ENCODE measurements around the gene DDX47.
"Not testable (repeated sequence)": the region's sequence is repeated elsewhere in the genome, so short reads cannot be mapped to it uniquely, and the experiment has no call there.

DDX47 gene

GRCh38 chr12:12819752-12820311 is 6.7 kb downstream of the DDX47 start:
- Histone ChIP-seq H3K36me3 (ENCODE audit: control insufficient read depth, insufficient read depth, low read length) (peaks cover 31% of the 10 kb centered on the region), H3K4me3 (ENCODE audit: insufficient read depth, low read depth, low read length) (no peak overlapping the region), H3K9me3 (ENCODE audit: control insufficient read depth, low read length) (no peaks in the 10 kb centered on the region), H3K4me1 (ENCODE audit: control insufficient read depth, insufficient read depth, low read length) (no peaks in the 10 kb centered on the region), H3K27ac (ENCODE audit: insufficient read depth, low read depth, low read length, poor library complexity, severe bottlenecking) (no peak overlapping the region), H3K27me3 (ENCODE audit: control insufficient read depth, insufficient read depth, low read length, poor library complexity, severe bottlenecking) (no peaks in the 10 kb centered on the region)
- 88 to 89% methylated on average over 2 of the region's 2 CpGs for WGBS, 2 experiments

GRCh38 chr12:12820376-12820775 is 7.2 kb downstream of the DDX47 start:
- H3K4me3 ChIP-seq (ENCODE audit: insufficient read depth, low read depth, low read length); H3K4me1 ChIP-seq (ENCODE audit: control insufficient read depth, insufficient read depth, low read length); H3K9me3 ChIP-seq (ENCODE audit: control insufficient read depth, low read length); H3K27ac ChIP-seq (ENCODE audit: insufficient read depth, low read depth, low read length, poor library complexity, severe bottlenecking); H3K27me3 ChIP-seq (ENCODE audit: control insufficient read depth, insufficient read depth, low read length, poor library complexity, severe bottlenecking): not testable (repeated sequence)
- 96 to 97% methylated on average over 11 of the region's 11 CpGs for WGBS, 2 experiments
- H3K36me3 ChIP-seq (ENCODE audit: control insufficient read depth, insufficient read depth, low read length): peaks cover 32% of the 10 kb centered on the region

GRCh38 chr12:12821975-12822374 is 8.8 kb downstream of the DDX47 start:
- Histone ChIP-seq H3K9me3 (ENCODE audit: control insufficient read depth, low read length) (no peaks in the 10 kb centered on the region), H3K4me1 (ENCODE audit: control insufficient read depth, insufficient read depth, low read length) (no peaks in the 10 kb centered on the region), H3K27me3 (ENCODE audit: control insufficient read depth, insufficient read depth, low read length, poor library complexity, severe bottlenecking) (no peaks in the 10 kb centered on the region), H3K36me3 (ENCODE audit: control insufficient read depth, insufficient read depth, low read length) (peaks cover 42% of the 10 kb centered on the region), H3K27ac (ENCODE audit: insufficient read depth, low read depth, low read length, poor library complexity, severe bottlenecking) (no peak overlapping the region), H3K4me3 (ENCODE audit: insufficient read depth, low read depth, low read length) (no peak overlapping the region)
- 94 to 98% methylated on average over 6 of the region's 6 CpGs for whole genome bisulfite sequencing, 2 experiments

- Histone ChIP-seq H3K27ac (ENCODE audit: insufficient read depth, low read depth, low read length, poor library complexity, severe bottlenecking) (no peak overlapping the region), H3K27me3 (ENCODE audit: control insufficient read depth, insufficient read depth, low read length, poor library complexity, severe bottlenecking) (no peaks in the 10 kb centered on the region), H3K4me3 (ENCODE audit: insufficient read depth, low read depth, low read length) (no peak overlapping the region), H3K9me3 (ENCODE audit: control insufficient read depth, low read length) (no peaks in the 10 kb centered on the region), H3K4me1 (ENCODE audit: control insufficient read depth, insufficient read depth, low read length) (no peaks in the 10 kb centered on the region), H3K36me3 (ENCODE audit: control insufficient read depth, insufficient read depth, low read length) (peaks cover 51% of the 10 kb centered on the region)
- WGBS, 2 experiments: 95 to 97% methylated on average over 3 to 4 of the region's 4 CpGs
Observed at GRCh38 chr12:12822886-12823285, 9.7 kb downstream of the DDX47 start.

GRCh38 chr12:12823300-12823699 is 10.2 kb downstream of the DDX47 start:
- H3K27ac ChIP-seq (ENCODE audit: insufficient read depth, low read depth, low read length, poor library complexity, severe bottlenecking): no peak overlapping the region
- H3K36me3 ChIP-seq (ENCODE audit: control insufficient read depth, insufficient read depth, low read length): peaks cover 54% of the 10 kb centered on the region
- WGBS, 2 experiments: 100% methylated on average over 2 of the region's 2 CpGs
- H3K4me1 ChIP-seq (ENCODE audit: control insufficient read depth, insufficient read depth, low read length): no peaks in the 10 kb centered on the region
- H3K4me3 ChIP-seq (ENCODE audit: insufficient read depth, low read depth, low read length): no peak overlapping the region
- no peaks in the 10 kb centered on the region for H3K27me3 ChIP-seq (ENCODE audit: control insufficient read depth, insufficient read depth, low read length, poor library complexity, severe bottlenecking)
- H3K9me3 ChIP-seq (ENCODE audit: control insufficient read depth, low read length): no peaks in the 10 kb centered on the region

- Histone ChIP-seq H3K27me3 (ENCODE audit: control insufficient read depth, insufficient read depth, low read length, poor library complexity, severe bottlenecking) (no peaks in the 10 kb centered on the region), H3K27ac (ENCODE audit: insufficient read depth, low read depth, low read length, poor library complexity, severe bottlenecking) (no peak overlapping the region), H3K4me1 (ENCODE audit: control insufficient read depth, insufficient read depth, low read length) (no peaks in the 10 kb centered on the region), H3K9me3 (ENCODE audit: control insufficient read depth, low read length) (no peaks in the 10 kb centered on the region), H3K36me3 (ENCODE audit: control insufficient read depth, insufficient read depth, low read length) (peaks cover 57% of the 10 kb centered on the region), H3K4me3 (ENCODE audit: insufficient read depth, low read depth, low read length) (no peak overlapping the region)
- WGBS, 2 experiments: 90 to 97% methylated on average over 5 of the region's 5 CpGs
Observed at GRCh38 chr12:12823811-12824210, 10.7 kb downstream of the DDX47 start.

- H3K9me3 ChIP-seq (ENCODE audit: control insufficient read depth, low read length): no peaks in the 10 kb centered on the region
- no peak overlapping the region for H3K4me3 ChIP-seq (ENCODE audit: insufficient read depth, low read depth, low read length)
- H3K36me3 ChIP-seq (ENCODE audit: control insufficient read depth, insufficient read depth, low read length): peaks cover 15% of the 10 kb centered on the region
- 90 to 91% methylated on average over 6 to 7 of the region's 7 CpGs for WGBS, 2 experiments
- no peaks in the 10 kb centered on the region for H3K4me1 ChIP-seq (ENCODE audit: control insufficient read depth, insufficient read depth, low read length)
- H3K27ac ChIP-seq (ENCODE audit: insufficient read depth, low read depth, low read length, poor library complexity, severe bottlenecking): no peak overlapping the region
- H3K27me3 ChIP-seq (ENCODE audit: control insufficient read depth, insufficient read depth, low read length, poor library complexity, severe bottlenecking): no peaks in the 10 kb centered on the region
Observed at GRCh38 chr12:12835378-12836146, 22.4 kb downstream of the DDX47 start.

- peaks cover 11% of the 10 kb centered on the region for H3K36me3 ChIP-seq (ENCODE audit: control insufficient read depth, insufficient read depth, low read length)
- no peaks in the 10 kb centered on the region for H3K4me1 ChIP-seq (ENCODE audit: control insufficient read depth, insufficient read depth, low read length)
- H3K27ac ChIP-seq (ENCODE audit: insufficient read depth, low read depth, low read length, poor library complexity, severe bottlenecking): no peak overlapping the region
- no peaks in the 10 kb centered on the region for H3K27me3 ChIP-seq (ENCODE audit: control insufficient read depth, insufficient read depth, low read length, poor library complexity, severe bottlenecking)
- no peaks in the 10 kb centered on the region for H3K9me3 ChIP-seq (ENCODE audit: control insufficient read depth, low read length)
- H3K4me3 ChIP-seq (ENCODE audit: insufficient read depth, low read depth, low read length): no peak overlapping the region
- 95% methylated on average over 6 of the region's 6 CpGs for WGBS, 2 experiments
Observed at GRCh38 chr12:12836571-12836970, 23.4 kb downstream of the DDX47 start.

GRCh38 chr12:12837025-12837812 is 24.1 kb downstream of the DDX47 start:
- peaks cover 7% of the 10 kb centered on the region for H3K36me3 ChIP-seq (ENCODE audit: control insufficient read depth, insufficient read depth, low read length)
- H3K4me3 ChIP-seq (ENCODE audit: insufficient read depth, low read depth, low read length): no peak overlapping the region
- no peaks in the 10 kb centered on the region for H3K4me1 ChIP-seq (ENCODE audit: control insufficient read depth, insufficient read depth, low read length)
- H3K9me3 ChIP-seq (ENCODE audit: control insufficient read depth, low read length): no peaks in the 10 kb centered on the region
- H3K27me3 ChIP-seq (ENCODE audit: control insufficient read depth, insufficient read depth, low read length, poor library complexity, severe bottlenecking): no peaks in the 10 kb centered on the region
- WGBS, 2 experiments: 69 to 70% methylated on average over 15 of the region's 15 CpGs
- no peak overlapping the region for H3K27ac ChIP-seq (ENCODE audit: insufficient read depth, low read depth, low read length, poor library complexity, severe bottlenecking)

GRCh38 chr12:12837813-12838153 is 24.6 kb downstream of the DDX47 start:
- no peaks in the 10 kb centered on the region for H3K4me1 ChIP-seq (ENCODE audit: control insufficient read depth, insufficient read depth, low read length)
- no peaks in the 10 kb centered on the region for H3K27me3 ChIP-seq (ENCODE audit: control insufficient read depth, insufficient read depth, low read length, poor library complexity, severe bottlenecking)
- H3K36me3 ChIP-seq (ENCODE audit: control insufficient read depth, insufficient read depth, low read length): peaks cover 1% of the 10 kb centered on the region
- H3K27ac ChIP-seq (ENCODE audit: insufficient read depth, low read depth, low read length, poor library complexity, severe bottlenecking): no peak overlapping the region
- 96 to 99% methylated on average over 3 of the region's 3 CpGs for WGBS, 2 experiments
- H3K4me3 ChIP-seq (ENCODE audit: insufficient read depth, low read depth, low read length): no peak overlapping the region
- H3K9me3 ChIP-seq (ENCODE audit: control insufficient read depth, low read length): no peaks in the 10 kb centered on the region
